Activated CD4-positive, alpha-beta T cell treated with anti-CD3 and anti-CD28 coated beads, Interleukin-10, Interleukin-2, amounts not matched to agents 100 ng/mL and 50 ng/mL, durations not matched to agents 16 hours and 8 hours (primary cell): ENCODE data around the gene SFRP5.
A peak's percentile ranks its signal among the peaks of the same experiment; 100 is the strongest.

ENCODE experiments used
- DNase-seq: peaks from one replicate; pipeline ENCODE4 v3.0.0-alpha.2; 2020

Gene SFRP5

GRCh38 chr10:97771913-97772823 lies at the start of gene SFRP5:
Gene SFRP5, minus strand, starts transcription at chr10:97771999. Its CDS starts 166 bp downstream, at chr10:97771833.
- DNase-seq: no peak

- DNase-seq: no peak
Observed at GRCh38 chr10:97820096-97820704, 48.4 kb upstream of the SFRP5 start.

- DNase-seq: no peak
Observed at GRCh38 chr10:97818572-97818971, 46.8 kb upstream of the SFRP5 start.

- DNase-seq: no peak
Observed at GRCh38 chr10:97816609-97817008, 44.8 kb upstream of the SFRP5 start.

- no peak for DNase-seq
Observed at GRCh38 chr10:97814996-97815395, 43.2 kb upstream of the SFRP5 start.

- DNase-seq: no peak
Observed at GRCh38 chr10:97813311-97813710, 41.5 kb upstream of the SFRP5 start.

GRCh38 chr10:97812696-97813095 lies 40.9 kb upstream of the SFRP5 start:
- no peak for DNase-seq

- no peak for DNase-seq
Observed at GRCh38 chr10:97811958-97812357, 40.2 kb upstream of the SFRP5 start.

- no peak for DNase-seq
Observed at GRCh38 chr10:97810446-97810845, 38.6 kb upstream of the SFRP5 start.

- no peak for DNase-seq
Observed at GRCh38 chr10:97805949-97806348, 34.1 kb upstream of the SFRP5 start.

- DNase-seq: no peak
Observed at GRCh38 chr10:97805096-97805884, 33.5 kb upstream of the SFRP5 start.

- no peak for DNase-seq
Observed at GRCh38 chr10:97801422-97801821, 29.6 kb upstream of the SFRP5 start.

- no peak for DNase-seq
Observed at GRCh38 chr10:97800474-97800873, 28.7 kb upstream of the SFRP5 start.

- DNase-seq: no peak
Observed at GRCh38 chr10:97798958-97799610, 27.3 kb upstream of the SFRP5 start.

- DNase-seq: peak; percentile 65
Observed at GRCh38 chr10:97796651-97797050, 24.9 kb upstream of the SFRP5 start.

GRCh38 chr10:97795886-97796285 lies 24.1 kb upstream of the SFRP5 start:
- DNase-seq: no peak

GRCh38 chr10:97791824-97792721 lies 20.3 kb upstream of the SFRP5 start:
- DNase-seq: peak; percentile 75

GRCh38 chr10:97789770-97790397 lies 18.1 kb upstream of the SFRP5 start:
- no peak for DNase-seq

GRCh38 chr10:97788552-97789442 lies 17.0 kb upstream of the SFRP5 start:
- DNase-seq: no peak

GRCh38 chr10:97785731-97786130 lies 13.9 kb upstream of the SFRP5 start:
- no peak for DNase-seq
